Cardiac fibroblast (primary cell): ENCODE results near the gene LRRC45.
A peak's percentile ranks its signal among the peaks of the same experiment; 100 is the strongest.

Experiments used
- DNase-seq, 2 donors: peaks; one replicate each; pipeline versions ENCODE4 v3.0.0 to v3.0.0-alpha.2; 2010; ENCODE audit warnings: low read depth in 2 of 2
- H3K4me3 ChIP-seq, 2 donors: replicated peaks in 1 of 2; 1 replicate in 1 of 2; 2 replicates in 1 of 2; pipeline ENCODE4 v1.5.1; 2011; ENCODE audit warnings: low read depth in 2 of 2, low read length in 2 of 2, mild to moderate bottlenecking in 2 of 2, moderate library complexity in 1 of 2
- CTCF ChIP-seq: IDR thresholded peaks from one replicate; pipeline ENCODE4 v1.5.1; 2011; ENCODE audit warnings: low read depth, mild to moderate bottlenecking, low read length, inconsistent platforms

Gene LRRC45

GRCh38 chr17:82065638-82066303 lies 42.7 kb downstream of the LRRC45 start, which contains the start of gene DUS1L:
Gene DUS1L, minus strand, starts transcription at chr17:82065804. Its CDS starts 745 bp downstream, at chr17:82065059.
- no peak for TF ChIP-seq CTCF
- DNase-seq, result peak; percentile 54 to 67
- H3K4me3 ChIP-seq, result peak within 1 kb of the TSS; percentile 78 to 86

GRCh38 chr17:82070611-82071010 lies 47.5 kb downstream of the LRRC45 start:
- no peak for TF ChIP-seq CTCF
- no peak overlapping the region for H3K4me3 ChIP-seq
- DNase-seq, result no peak

- no peak for DNase-seq
- no peak for TF ChIP-seq CTCF
- H3K4me3 ChIP-seq, result no peak overlapping the region
Observed at GRCh38 chr17:82072827-82073226, 49.7 kb downstream of the LRRC45 start.

GRCh38 chr17:82073446-82073845 lies 50.3 kb downstream of the LRRC45 start:
- no peak for TF ChIP-seq CTCF
- no peak overlapping the region for H3K4me3 ChIP-seq
- no peak for DNase-seq

GRCh38 chr17:82076018-82076784 lies 53.1 kb downstream of the LRRC45 start:
- no peak overlapping the region for H3K4me3 ChIP-seq
- no peak for DNase-seq
- TF ChIP-seq CTCF, result no peak

- no peak for TF ChIP-seq CTCF
- no peak overlapping the region for H3K4me3 ChIP-seq
- DNase-seq, result no peak
Observed at GRCh38 chr17:82076785-82077591, 53.9 kb downstream of the LRRC45 start.
